Measurements from ENCODE around the gene GSG1. TPM values are rescaled to one million over a fixed set of nuclear protein-coding genes. Genes with fewer than 3 reads are reported as not detected.
A peak's percentile ranks its signal among the peaks of the same experiment; 100 is the strongest.

The GSG1 gene
- total RNA-seq, 2 experiments from 2014 or later = not detected

DNA sequence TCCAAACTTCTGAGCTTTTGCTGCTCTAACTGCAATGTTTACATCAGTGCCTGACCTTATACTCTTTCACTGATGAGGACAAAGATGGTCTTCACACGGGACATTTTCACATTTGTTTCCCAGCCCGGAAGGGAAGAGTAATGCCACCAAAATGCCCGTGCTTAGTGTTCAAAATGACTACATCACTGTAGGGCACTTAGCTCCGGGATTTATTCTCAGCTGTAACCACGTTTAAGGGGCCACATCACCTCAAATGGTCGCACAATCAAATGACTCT, 2.9 kb downstream of the GSG1 start:
- ChIA-PET POLR2A (interaction anchor here (0.9 to 2.2 kb wide), 2 partner anchors 108 to 111 kb away, joined by 3 to 9 read pairs; no protein-coding TSS in a partner anchor), CTCF (interaction anchor here (1.0 to 8.8 kb wide), 6 partner anchors 65 to 363 kb away, joined by 3 to 204 read pairs (median 3); partner anchors contain the start of gene EMP1)
- Mint-ChIP-seq H3K27me3 (ENCODE audit: low read depth) (no peaks in the 10 kb centered on the region), H3K9me3 (ENCODE audit: insufficient read depth) (no peaks in the 10 kb centered on the region), H3K36me3 (ENCODE audit: low read depth) (no peaks in the 10 kb centered on the region), H3K27ac (peak overlapping the region; percentile 79), H3K4me3 (peak overlapping the region; percentile 72), H3K4me1 (ENCODE audit: low read depth) (peaks cover 43% of the 10 kb centered on the region)
- no peak for DNase-seq
- ATAC-seq = no peak

DNA sequence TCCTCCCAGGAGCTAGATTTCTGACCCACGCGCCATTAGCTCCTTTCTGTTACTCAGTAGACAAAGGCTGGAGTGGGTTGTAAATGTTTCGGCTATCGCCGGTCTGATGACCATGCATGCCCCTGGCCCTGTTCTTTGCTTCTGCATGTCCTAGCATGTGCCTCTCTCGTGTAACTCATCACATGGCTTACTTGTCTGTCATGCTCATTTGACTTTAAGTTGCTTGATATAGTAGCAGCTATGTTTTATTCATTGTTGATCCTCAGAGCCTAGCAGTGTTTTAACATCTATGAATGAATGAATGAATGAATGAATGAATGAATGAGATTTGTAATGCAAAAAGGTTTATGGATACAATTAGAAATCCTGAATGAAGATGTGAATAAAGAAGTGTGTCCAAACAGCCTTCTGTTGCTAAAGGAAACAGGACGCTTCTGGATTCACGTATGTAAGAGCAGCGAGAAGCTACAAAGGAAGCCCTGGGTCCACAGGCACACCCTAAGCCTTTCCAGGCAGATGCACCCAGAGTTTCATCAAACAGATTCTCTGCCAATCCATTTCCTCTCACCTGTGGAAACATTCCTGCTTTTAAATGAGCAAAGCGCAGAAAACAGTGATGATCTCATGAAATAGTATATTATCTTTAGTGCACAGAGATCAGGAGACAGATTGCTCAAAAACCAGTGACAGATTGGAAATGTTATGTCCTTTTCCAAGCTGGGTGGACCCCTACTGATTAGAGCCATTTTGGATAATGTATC, 3.4 kb downstream of the GSG1 start:
- CTCF ChIA-PET = interaction anchor here (0.7 to 8.8 kb wide), 9 partner anchors 65 to 363 kb away, joined by 3 to 204 read pairs (median 3); partner anchors contain the start of gene EMP1
- Mint-ChIP-seq H3K4me1 (ENCODE audit: low read depth) (peaks cover 43% of the 10 kb centered on the region), H3K27me3 (ENCODE audit: low read depth) (peaks cover 2% of the 10 kb centered on the region), H3K36me3 (ENCODE audit: low read depth) (no peaks in the 10 kb centered on the region), H3K4me3 (peak overlapping the region; percentile 72), H3K9me3 (ENCODE audit: insufficient read depth) (no peaks in the 10 kb centered on the region), H3K27ac (peak overlapping the region; percentile 79)
- POLR2A ChIA-PET = interaction anchor here (0.5 to 2.2 kb wide), 3 partner anchors 65 to 112 kb away, joined by 3 to 9 read pairs (median 3); no protein-coding TSS in a partner anchor
- ATAC-seq (no peak), DNase-seq (no peak)

DNA sequence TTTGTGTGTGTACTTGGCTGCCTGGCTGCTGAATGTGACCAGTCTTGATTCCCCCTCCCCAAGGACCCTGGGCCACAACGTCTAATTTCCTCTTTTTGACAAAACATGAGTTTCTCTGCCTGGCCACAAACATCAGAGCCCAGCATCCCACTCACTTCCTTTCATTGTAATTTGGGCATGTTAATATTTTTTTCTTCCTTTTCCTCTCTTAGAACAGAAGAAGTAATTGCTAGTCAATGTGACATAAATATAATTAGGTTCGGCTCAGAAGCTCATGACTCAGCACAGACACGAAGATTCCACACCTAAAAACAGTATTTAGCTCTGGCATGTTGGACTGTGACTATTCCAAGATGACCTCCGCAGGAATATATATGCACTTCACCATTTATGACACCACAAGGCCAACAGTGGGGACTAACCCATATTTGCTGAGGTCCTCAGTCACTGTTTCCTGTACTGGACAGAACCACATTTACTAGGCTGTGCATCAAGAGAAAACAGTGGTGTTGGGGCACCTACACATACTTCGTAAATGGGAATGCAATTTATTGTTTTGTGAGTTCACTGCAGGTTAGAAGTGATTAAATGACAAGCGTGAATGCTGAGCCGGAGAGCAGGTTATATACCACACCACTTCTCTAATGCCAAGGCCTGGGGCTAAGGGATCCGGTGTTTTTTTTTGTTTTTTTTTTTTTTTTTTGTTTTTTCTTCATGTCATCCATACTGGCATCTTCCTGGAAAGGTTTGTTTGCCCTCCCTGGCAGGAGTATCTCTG, 4.2 kb downstream of the GSG1 start:
- Mint-ChIP-seq H3K4me1 (ENCODE audit: low read depth) (peaks cover 43% of the 10 kb centered on the region), H3K4me3 (no peak overlapping the region), H3K27ac (peak overlapping the region; percentile 46), H3K27me3 (ENCODE audit: low read depth) (peaks cover 6% of the 10 kb centered on the region), H3K9me3 (ENCODE audit: insufficient read depth) (no peaks in the 10 kb centered on the region), H3K36me3 (ENCODE audit: low read depth) (no peaks in the 10 kb centered on the region)
- no peak for ATAC-seq
- POLR2A ChIA-PET = interaction anchor here (0.5 to 2.2 kb wide), 2 partner anchors 66 to 113 kb away, joined by 3 to 9 read pairs; no protein-coding TSS in a partner anchor
- CTCF ChIA-PET = interaction anchor here (0.7 to 8.8 kb wide), 11 partner anchors 11 to 362 kb away, joined by 3 to 204 read pairs (median 3); no protein-coding TSS in a partner anchor
- DNase-seq = no peak

DNA sequence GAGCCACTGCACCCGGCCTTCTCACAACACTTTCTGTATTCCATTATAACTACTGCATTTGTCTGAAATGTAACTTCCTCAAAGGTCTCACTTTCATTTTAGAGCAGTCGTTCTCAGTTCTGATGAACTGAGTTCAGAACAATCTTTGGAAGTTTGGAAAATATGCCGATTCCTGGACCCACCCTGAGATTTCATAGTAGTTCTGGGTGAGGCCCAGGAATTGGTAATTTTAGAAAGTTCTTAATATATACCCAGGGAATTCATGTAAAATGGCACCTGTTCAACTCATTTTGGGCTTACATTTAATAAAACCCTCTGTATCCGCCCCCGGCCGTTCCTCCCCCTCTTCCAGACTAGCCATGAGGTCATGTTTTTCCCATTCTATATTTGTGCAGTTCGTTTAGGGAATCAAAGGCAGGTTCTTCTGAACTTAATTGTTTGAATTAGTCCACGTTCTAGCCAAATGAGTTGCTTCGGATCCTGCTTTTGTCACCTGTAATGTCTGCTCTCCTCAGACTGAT, 5.9 kb downstream of the GSG1 start:
- Mint-ChIP-seq H3K36me3 (ENCODE audit: low read depth) (no peaks in the 10 kb centered on the region), H3K4me3 (no peak overlapping the region), H3K9me3 (ENCODE audit: insufficient read depth) (no peaks in the 10 kb centered on the region), H3K27me3 (ENCODE audit: low read depth) (peaks cover 6% of the 10 kb centered on the region), H3K4me1 (ENCODE audit: low read depth) (peaks cover 37% of the 10 kb centered on the region), H3K27ac (peak overlapping the region; percentile 65)
- no peak for ATAC-seq
- CTCF ChIA-PET = interaction anchor here (0.6 to 8.8 kb wide), 3 partner anchors 112 to 295 kb away, joined by 3 to 204 read pairs (median 55); no protein-coding TSS in a partner anchor
- POLR2A ChIA-PET = interaction anchor here (0.7 kb wide), 1 partner anchor 118 kb away, joined by 4 read pairs; no protein-coding TSS in a partner anchor
- DNase-seq = no peak

DNA sequence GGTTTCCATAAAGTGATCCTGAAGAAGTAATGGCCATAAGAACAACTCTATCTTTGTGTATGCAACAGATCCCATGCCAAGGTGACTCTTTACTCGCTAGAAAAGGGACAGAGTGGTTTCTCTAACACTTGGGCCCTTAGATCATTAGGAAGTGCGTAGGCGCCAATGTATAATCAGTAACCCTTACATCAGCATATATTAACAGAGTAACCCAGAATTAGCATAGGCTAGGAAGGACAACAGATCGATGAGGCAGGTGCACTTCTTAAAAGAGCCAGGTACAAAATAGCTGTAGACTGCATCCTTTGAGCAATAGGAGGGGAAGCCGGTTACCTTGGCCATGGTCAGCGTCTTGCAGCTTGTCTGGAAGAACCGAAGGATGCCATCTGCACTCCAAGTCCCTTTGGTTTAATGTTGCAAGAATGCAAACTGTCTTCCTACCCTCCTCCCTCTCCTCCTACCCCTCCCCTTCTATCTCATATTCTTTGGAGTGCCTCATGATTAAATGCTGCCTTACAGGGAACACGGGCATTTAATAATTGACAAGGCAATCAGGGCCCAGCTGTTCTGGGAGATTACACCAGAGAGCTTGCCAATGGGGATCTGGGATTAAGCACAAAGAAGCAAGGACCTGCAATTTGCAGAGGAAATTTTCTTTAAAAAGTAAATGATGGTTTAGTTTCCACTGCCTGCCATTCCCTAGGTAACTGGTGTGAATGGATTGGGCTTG, 8.0 kb downstream of the GSG1 start:
- ChIA-PET POLR2A (no interaction called here), CTCF (interaction anchor here (0.7 to 5.7 kb wide), 2 partner anchors 117 to 306 kb away, joined by 3 to 55 read pairs; no protein-coding TSS in a partner anchor)
- Mint-ChIP-seq H3K4me3 (no peak overlapping the region), H3K9me3 (ENCODE audit: insufficient read depth) (no peaks in the 10 kb centered on the region), H3K36me3 (ENCODE audit: low read depth) (no peaks in the 10 kb centered on the region), H3K27ac (no peak overlapping the region), H3K4me1 (ENCODE audit: low read depth) (peaks cover 29% of the 10 kb centered on the region), H3K27me3 (ENCODE audit: low read depth) (peaks cover 6% of the 10 kb centered on the region)
- DNase-seq = no peak
- no peak for ATAC-seq

DNA sequence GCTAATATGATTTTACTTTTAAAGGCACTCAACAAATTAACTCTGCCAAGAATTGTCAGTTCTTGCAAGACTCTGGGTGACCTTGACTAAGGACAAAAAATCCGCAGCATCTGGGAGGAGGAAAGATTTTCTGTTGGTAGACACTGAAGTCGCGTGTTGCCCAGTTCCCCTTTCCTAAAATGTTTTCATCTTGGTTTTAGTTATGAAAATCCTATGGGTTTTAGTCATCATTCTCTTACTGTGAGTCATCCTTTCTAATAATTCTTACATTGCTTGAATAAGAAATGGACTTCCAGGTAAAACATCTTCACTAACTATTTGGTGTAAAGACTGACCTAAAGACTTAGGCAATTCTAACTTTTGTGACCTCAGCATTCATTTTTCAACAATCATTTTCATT, 9.1 kb downstream of the GSG1 start:
- peaks cover 20% of the 10 kb centered on the region for H3K4me1 Mint-ChIP-seq (ENCODE audit: low read depth)
- no peak for ATAC-seq
- H3K4me3 Mint-ChIP-seq = no peak overlapping the region
- ChIA-PET POLR2A (interaction anchor here (0.7 kb wide), 1 partner anchor 7 kb away, joined by 3 read pairs; no protein-coding TSS in a partner anchor), CTCF (interaction anchor here (1.4 to 5.7 kb wide), 2 partner anchors 118 to 178 kb away, joined by 6 to 55 read pairs; no protein-coding TSS in a partner anchor)
- no peaks in the 10 kb centered on the region for H3K9me3 Mint-ChIP-seq (ENCODE audit: insufficient read depth)
- DNase-seq = no peak
- no peak overlapping the region for H3K27ac Mint-ChIP-seq
- H3K36me3 Mint-ChIP-seq (ENCODE audit: low read depth) = no peaks in the 10 kb centered on the region
- H3K27me3 Mint-ChIP-seq (ENCODE audit: low read depth) = peaks cover 6% of the 10 kb centered on the region

DNA sequence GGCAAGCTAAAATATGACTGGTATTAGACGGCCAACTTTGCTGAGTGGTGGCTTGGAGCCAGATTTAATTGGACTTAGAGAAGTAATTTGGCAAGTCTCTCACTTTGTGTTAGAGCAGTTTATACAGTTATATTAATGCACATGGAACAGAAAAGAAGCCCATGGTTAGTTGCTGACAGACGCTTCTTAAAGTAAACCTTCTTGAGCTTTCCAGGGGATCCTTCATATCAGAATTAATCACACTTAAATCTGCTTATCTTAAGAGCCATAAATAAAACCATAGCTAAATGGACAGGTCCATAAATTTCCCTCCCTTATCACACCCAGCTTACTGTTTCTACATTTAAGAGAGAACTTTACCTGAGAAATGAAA, 9.6 kb downstream of the GSG1 start:
- H3K9me3 Mint-ChIP-seq (ENCODE audit: insufficient read depth) = no peaks in the 10 kb centered on the region
- H3K36me3 Mint-ChIP-seq (ENCODE audit: low read depth) = no peaks in the 10 kb centered on the region
- no peak overlapping the region for H3K27ac Mint-ChIP-seq
- peaks cover 6% of the 10 kb centered on the region for H3K27me3 Mint-ChIP-seq (ENCODE audit: low read depth)
- H3K4me3 Mint-ChIP-seq = no peak overlapping the region
- H3K4me1 Mint-ChIP-seq (ENCODE audit: low read depth) = peaks cover 15% of the 10 kb centered on the region
- ATAC-seq = no peak
- CTCF ChIA-PET = interaction anchor here (1.3 to 5.7 kb wide), 3 partner anchors 50 to 178 kb away, joined by 4 to 55 read pairs (median 6); partner anchors contain the start of gene FAM234B
- POLR2A ChIA-PET = interaction anchor here (1.0 kb wide), 1 partner anchor 102 kb away, joined by 7 read pairs; the partner anchor contains the start of gene EMP1
- no peak for DNase-seq

DNA sequence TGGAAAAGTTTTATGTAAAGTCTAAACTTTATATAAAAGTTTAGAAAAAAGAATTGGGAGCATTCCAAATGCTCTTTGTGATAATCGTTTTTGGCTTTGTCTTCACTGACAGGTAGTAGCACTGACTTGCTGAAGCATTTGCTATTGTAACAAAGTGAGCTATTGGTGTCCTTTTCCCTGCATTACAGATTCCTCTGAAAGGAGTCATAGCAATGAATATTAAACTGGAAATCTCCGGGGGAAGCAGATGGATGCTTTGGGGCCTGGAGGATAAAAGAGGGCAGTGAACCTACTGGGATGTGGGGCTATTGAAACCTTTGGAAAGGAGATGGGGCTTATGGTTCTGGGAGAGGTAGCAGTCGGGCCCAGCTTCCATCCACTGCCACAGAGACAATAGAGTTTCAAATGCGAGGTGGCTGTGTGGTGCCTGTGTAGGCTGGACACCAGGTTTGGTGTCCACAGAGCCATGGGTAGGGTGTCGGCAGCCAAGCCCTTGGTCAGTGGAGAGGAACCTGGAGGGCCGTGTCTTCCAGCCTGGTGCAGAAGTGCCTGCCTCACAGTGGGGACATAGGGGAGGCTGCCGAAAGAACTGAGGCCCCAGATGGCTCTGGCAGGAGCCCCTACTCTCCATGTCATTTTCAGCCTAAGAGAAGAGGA, 10.1 kb downstream of the GSG1 start:
- no peak for DNase-seq
- ChIA-PET POLR2A (interaction anchor here (1.0 kb wide), 1 partner anchor 103 kb away, joined by 7 read pairs; the partner anchor contains the start of gene EMP1), CTCF (interaction anchor here (1.0 to 5.7 kb wide), 4 partner anchors 11 to 177 kb away, joined by 3 to 55 read pairs (median 5); partner anchors contain the start of gene FAM234B)
- peaks cover 9% of the 10 kb centered on the region for H3K4me1 Mint-ChIP-seq (ENCODE audit: low read depth)
- H3K36me3 Mint-ChIP-seq (ENCODE audit: low read depth) = no peaks in the 10 kb centered on the region
- H3K9me3 Mint-ChIP-seq (ENCODE audit: insufficient read depth) = no peaks in the 10 kb centered on the region
- peaks cover 6% of the 10 kb centered on the region for H3K27me3 Mint-ChIP-seq (ENCODE audit: low read depth)
- no peak overlapping the region for H3K27ac Mint-ChIP-seq
- H3K4me3 Mint-ChIP-seq = no peak overlapping the region
- ATAC-seq = no peak

DNA sequence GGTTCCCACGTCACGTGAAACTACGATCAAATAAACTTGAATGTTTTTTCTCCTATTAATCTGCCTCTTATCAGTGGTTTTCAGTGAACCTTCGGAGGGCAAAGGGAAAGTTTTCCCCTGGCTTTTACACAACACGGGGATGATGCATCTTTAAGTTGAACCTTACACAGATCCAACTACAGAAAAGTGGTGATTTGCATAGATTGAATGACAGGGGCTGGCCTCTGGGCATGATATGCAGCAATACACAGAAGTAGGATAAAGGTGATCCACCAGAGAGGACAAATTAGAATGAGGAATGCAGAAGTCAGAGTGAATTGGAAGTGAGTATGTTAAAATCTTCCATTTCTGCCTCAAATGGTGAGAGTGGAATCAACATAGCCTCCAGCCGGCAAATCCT, 11.6 kb downstream of the GSG1 start:
- CTCF ChIA-PET = interaction anchor here (5.7 kb wide), 1 partner anchor 120 kb away, joined by 55 read pairs; no protein-coding TSS in a partner anchor
- no peak for DNase-seq
- Mint-ChIP-seq H3K4me1 (ENCODE audit: low read depth) (no peaks in the 10 kb centered on the region), H3K27me3 (ENCODE audit: low read depth) (peaks cover 6% of the 10 kb centered on the region), H3K9me3 (ENCODE audit: insufficient read depth) (no peaks in the 10 kb centered on the region), H3K4me3 (no peak overlapping the region), H3K36me3 (ENCODE audit: low read depth) (no peaks in the 10 kb centered on the region), H3K27ac (no peak overlapping the region)
- ATAC-seq = no peak
- POLR2A ChIA-PET = interaction anchor here (0.6 kb wide), 1 partner anchor 1438 kb away, joined by 3 read pairs; no protein-coding TSS in a partner anchor

DNA sequence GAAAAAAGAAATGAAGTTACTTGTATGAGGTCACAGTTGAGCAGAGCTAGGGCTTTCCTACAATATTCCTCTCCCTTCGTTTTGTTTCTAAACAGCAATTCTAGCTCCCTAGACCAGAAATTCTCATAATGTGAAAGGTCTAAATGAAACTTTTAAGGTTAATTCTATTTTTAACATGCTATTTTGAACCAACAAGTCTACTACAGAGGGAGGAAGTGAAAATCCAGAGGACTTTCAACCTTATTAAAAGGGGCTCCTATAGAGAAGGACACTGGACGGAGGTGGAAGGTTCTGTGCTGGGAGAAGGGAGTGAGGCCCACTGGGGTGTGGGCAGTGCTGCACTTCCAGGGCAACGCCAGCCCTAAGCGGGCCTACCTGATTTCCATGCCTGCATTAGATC, 13.4 kb downstream of the GSG1 start:
- Mint-ChIP-seq H3K9me3 (ENCODE audit: insufficient read depth) (no peaks in the 10 kb centered on the region), H3K36me3 (ENCODE audit: low read depth) (no peaks in the 10 kb centered on the region), H3K27ac (no peak overlapping the region), H3K4me1 (ENCODE audit: low read depth) (no peaks in the 10 kb centered on the region), H3K27me3 (ENCODE audit: low read depth) (peaks cover 4% of the 10 kb centered on the region), H3K4me3 (no peak overlapping the region)
- ChIA-PET CTCF (interaction anchor here (1.8 kb wide), 1 partner anchor 122 kb away, joined by 6 read pairs; no protein-coding TSS in a partner anchor), POLR2A (no interaction called here)
- ATAC-seq (no peak), DNase-seq (no peak)

Data from activated CD8-positive, alpha-beta T cell treated with anti-CD3 and anti-CD28 coated beads, Interleukin-2, amount 10 ng/mL, durations not matched to agents 7 days and 5 days (primary cell).